ENCODE data around the gene C19orf18. TPM values are rescaled to one million over a fixed set of nuclear protein-coding genes. Genes with fewer than 3 reads are reported as not detected.
"Not testable (repeated sequence)": the region's sequence is repeated elsewhere in the genome, so short reads cannot be mapped to it uniquely, and the experiment has no call there.

The C19orf18 gene
- total RNA-seq, 1 donor from 2014 or later, result 0.90 TPM

DNA sequence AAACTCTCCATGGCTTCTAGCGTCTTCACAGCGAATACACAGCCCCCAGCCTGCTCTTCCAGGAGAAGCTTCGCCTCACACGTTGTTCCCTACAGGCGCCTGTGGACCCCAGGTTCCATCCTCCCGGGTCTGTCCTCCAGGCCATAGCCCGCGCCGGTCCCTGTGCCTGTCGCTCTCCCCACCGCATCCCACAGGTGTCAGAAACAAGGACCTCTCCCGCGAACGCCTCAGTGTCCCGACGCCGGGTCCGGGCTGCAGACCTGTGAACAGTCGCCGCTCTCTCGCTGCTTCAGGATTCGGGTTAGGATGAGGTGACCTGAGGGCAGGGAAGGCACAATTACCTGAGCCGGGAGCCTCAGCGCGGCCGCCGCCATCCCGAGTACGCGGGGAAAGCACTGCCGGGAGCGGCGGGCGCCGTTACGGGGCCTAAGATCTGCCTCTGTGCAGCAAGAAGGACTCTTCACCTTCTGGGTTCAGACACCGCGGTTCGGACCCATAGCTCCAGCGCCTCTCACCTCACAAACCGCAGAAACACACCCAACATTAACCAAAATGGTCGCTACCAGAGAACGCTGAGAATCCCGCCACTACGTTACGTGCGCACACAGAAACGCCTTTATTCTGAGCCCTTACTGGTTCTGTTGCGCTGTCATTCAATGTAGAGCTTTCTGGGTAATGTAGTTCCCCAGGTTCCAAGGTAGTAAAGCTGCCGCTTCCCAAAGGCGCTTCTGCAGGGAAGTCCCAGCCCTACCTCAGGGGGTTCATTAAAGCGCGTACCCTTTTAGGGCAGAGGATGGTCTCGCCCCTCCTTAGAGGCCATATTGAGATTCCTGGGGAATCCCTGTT is 39.3 kb downstream of the C19orf18 start, which contains the start of gene ZNF418:
TSS of gene ZNF418 (minus strand) at position 583 of the 846 bp plus-strand sequence. CDS start 1,580 bp downstream, outside the sequence.
- Histone ChIP-seq H3K27me3 (no peaks in the 10 kb centered on the region), H3K4me3 (peak within 1 kb of the TSS; percentile 71), H3K36me3 (no peaks in the 10 kb centered on the region), H3K27ac (peak within 1 kb of the TSS; percentile 72), H3K4me1 (peaks cover 8% of the 10 kb centered on the region), H3K9me3 (peaks cover 8% of the 10 kb centered on the region)
- ATAC-seq, result peak; percentile 97
- DNase-seq, result peak; percentile 67
- intact Hi-C loops (cut with DNase I), result no loop called here
- TF ChIP-seq, protein P1, sequence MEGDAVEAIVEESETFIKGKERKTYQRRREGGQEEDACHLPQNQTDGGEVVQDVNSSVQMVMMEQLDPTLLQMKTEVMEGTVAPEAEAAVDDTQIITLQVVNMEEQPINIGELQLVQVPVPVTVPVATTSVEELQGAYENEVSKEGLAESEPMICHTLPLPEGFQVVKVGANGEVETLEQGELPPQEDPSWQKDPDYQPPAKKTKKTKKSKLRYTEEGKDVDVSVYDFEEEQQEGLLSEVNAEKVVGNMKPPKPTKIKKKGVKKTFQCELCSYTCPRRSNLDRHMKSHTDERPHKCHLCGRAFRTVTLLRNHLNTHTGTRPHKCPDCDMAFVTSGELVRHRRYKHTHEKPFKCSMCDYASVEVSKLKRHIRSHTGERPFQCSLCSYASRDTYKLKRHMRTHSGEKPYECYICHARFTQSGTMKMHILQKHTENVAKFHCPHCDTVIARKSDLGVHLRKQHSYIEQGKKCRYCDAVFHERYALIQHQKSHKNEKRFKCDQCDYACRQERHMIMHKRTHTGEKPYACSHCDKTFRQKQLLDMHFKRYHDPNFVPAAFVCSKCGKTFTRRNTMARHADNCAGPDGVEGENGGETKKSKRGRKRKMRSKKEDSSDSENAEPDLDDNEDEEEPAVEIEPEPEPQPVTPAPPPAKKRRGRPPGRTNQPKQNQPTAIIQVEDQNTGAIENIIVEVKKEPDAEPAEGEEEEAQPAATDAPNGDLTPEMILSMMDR (IDR thresholded peaks at IDR 0.05), result no peak

DNA sequence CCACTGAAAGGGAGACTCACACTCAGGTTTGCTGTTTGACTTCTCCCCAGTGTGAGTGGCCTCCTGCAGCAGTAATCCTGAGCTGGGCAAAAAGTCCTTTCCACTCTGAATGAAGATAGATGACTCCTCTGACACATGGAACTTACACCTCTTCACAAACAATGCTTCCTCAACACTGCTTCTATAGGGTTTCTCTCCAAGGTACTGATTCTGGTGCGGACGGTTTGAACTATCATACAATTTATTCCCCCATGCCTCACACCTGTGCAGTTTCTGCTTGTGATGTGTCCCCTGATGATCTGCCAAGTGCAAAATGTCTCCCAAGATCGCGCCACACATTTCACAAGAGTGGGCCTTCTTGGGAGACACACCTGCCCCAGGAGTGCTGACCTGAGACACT is 46.7 kb downstream of the C19orf18 start:
- TF ChIP-seq, protein P1 (IDR thresholded peaks at IDR 0.05), result no peak
- DNase-seq, result no peak
- H3K36me3 ChIP-seq, result peaks cover 17% of the 10 kb centered on the region
- intact Hi-C loops (cut with DNase I), result no loop called here
- no peak overlapping the region for H3K4me3 ChIP-seq
- no peak for ATAC-seq
- no peaks in the 10 kb centered on the region for H3K4me1 ChIP-seq
- H3K27me3 ChIP-seq, result no peaks in the 10 kb centered on the region
- no peak overlapping the region for H3K27ac ChIP-seq
- peaks cover 25% of the 10 kb centered on the region for H3K9me3 ChIP-seq

- Histone ChIP-seq H3K27ac (peak within 1 kb of the TSS; percentile 88), H3K4me1 (peaks cover 13% of the 10 kb centered on the region), H3K4me3 (peak within 1 kb of the TSS; percentile 96)
- TF ChIP-seq, protein P1 (IDR thresholded peaks at IDR 0.05), result peak; percentile 27
- peak; percentile 87 for DNase-seq
- H3K9me3 ChIP-seq; H3K27me3 ChIP-seq; intact Hi-C loops (cut with DNase I); H3K36me3 ChIP-seq: not testable (repeated sequence)
- peak; percentile 99 for ATAC-seq
These were observed 58.0 kb downstream of the C19orf18 start, which contains the start of gene ZNF417 for GRCh38 chr19:57916168-57916995. ZNF417 (minus strand) TSS chr19:57916592; CDS start chr19:57916411, 181 bp downstream.

DNA sequence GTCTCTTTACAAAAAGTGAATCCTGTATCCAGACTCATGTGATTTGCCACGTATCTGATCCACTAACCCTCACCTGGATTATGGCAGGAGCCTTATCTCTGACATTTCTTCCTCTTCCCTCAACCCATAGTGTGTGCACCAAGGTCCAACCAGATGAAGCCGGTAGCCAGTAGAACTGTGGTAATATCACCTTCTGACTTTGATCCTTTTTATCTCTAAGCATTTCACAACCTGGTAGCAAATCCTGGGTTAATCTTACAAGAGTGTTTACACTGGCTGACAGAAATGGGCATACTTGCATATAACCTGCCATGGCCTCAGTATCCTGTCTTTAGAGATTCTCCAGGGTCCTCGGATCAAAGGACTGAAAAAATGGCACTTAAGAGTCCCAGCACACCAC is 59.8 kb downstream of the C19orf18 start:
- DNase-seq, result no peak
- no peak for ATAC-seq
- peaks cover 15% of the 10 kb centered on the region for H3K36me3 ChIP-seq

More for the DNA sequence above, 59.8 kb downstream of the C19orf18 start:
- intact Hi-C loops (cut with DNase I), result no loop called here
- Histone ChIP-seq H3K27me3 (no peaks in the 10 kb centered on the region), H3K9me3 (no peaks in the 10 kb centered on the region), H3K4me3 (no peak overlapping the region), H3K4me1 (peaks cover 13% of the 10 kb centered on the region), H3K27ac (no peak overlapping the region)
- TF ChIP-seq, protein P1 (IDR thresholded peaks at IDR 0.05), result no peak

Other genes starting within 250 kb of the C19orf18 start
- gene ZNF671, start 246.9 kb downstream of the C19orf18 start, total RNA-seq, result 7.1 TPM
- gene ZNF776, start 227.7 kb downstream of the C19orf18 start, total RNA-seq, result 15.1 TPM
- gene ZNF586, start 204.9 kb downstream of the C19orf18 start, total RNA-seq, result 18.5 TPM
- 10.9 TPM for gene ZNF552, start 159.6 kb downstream of the C19orf18 start, total RNA-seq
- 12.2 TPM for gene ZNF587B, start 144.2 kb downstream of the C19orf18 start, total RNA-seq
- gene ZNF587, start 124.7 kb downstream of the C19orf18 start, total RNA-seq, result 27.3 TPM
- gene ZNF814, start 85.5 kb downstream of the C19orf18 start, total RNA-seq, result 12.3 TPM
- 17.7 TPM for gene ZNF417, start 57.9 kb downstream of the C19orf18 start, total RNA-seq
- gene ZNF418, start 39.1 kb downstream of the C19orf18 start, total RNA-seq, result 5.0 TPM
- gene ZNF256, start 26.8 kb downstream of the C19orf18 start, total RNA-seq, result 5.8 TPM
- gene ZNF606, start 28.3 kb upstream of the C19orf18 start, total RNA-seq, result 15.4 TPM
- gene ZSCAN1, start 59.5 kb upstream of the C19orf18 start, total RNA-seq, result not detected
- gene ZNF135, start 84.7 kb upstream of the C19orf18 start, total RNA-seq, result 4.1 TPM
- 47.3 TPM for gene ZSCAN18, start 123.7 kb upstream of the C19orf18 start, total RNA-seq
- gene ZNF329, start 176.3 kb upstream of the C19orf18 start, total RNA-seq, result 7.4 TPM
- 31.9 TPM for gene ZNF274, start 208.5 kb upstream of the C19orf18 start, total RNA-seq